Measurements from ENCODE around the gene ERC1. TPM values are rescaled to one million over a fixed set of nuclear protein-coding genes. Genes with fewer than 3 reads are reported as not detected.
"Not testable (repeated sequence)": the region's sequence is repeated elsewhere in the genome, so short reads cannot be mapped to it uniquely, and the experiment has no call there.

ERC1 gene
- total and polyA plus RNA-seq, 7 donors = 4.0 to 35.6 (median 29.4) TPM

DNA sequence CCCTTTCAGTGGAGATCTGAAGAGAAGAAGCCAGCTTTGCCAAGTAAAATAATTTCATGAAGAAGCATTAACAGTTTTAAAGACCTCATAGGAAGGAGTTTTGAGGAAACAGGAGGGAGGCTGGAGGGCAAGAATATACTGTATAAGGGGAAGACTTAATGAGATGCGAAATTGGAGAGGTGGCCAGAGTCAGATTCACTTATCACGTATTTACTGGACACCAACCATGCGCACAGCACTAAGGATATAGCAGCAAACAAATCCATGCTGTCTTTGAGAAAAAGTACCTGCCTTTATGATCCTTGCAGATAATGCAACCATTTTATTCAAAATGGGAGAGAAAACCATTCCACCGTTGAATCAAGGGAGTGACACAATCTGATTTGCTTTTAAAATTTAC, 100.3 kb downstream of the ERC1 start:
- intact Hi-C loops (cut with DNase I) = loop anchor here in 1 of 2 donors (5.0 to 10.0 kb wide), 2 partner anchors 99 to 527 kb away; partner anchors contain the start of gene ERC1
- H3K27ac ChIP-seq = no peak overlapping the region

DNA sequence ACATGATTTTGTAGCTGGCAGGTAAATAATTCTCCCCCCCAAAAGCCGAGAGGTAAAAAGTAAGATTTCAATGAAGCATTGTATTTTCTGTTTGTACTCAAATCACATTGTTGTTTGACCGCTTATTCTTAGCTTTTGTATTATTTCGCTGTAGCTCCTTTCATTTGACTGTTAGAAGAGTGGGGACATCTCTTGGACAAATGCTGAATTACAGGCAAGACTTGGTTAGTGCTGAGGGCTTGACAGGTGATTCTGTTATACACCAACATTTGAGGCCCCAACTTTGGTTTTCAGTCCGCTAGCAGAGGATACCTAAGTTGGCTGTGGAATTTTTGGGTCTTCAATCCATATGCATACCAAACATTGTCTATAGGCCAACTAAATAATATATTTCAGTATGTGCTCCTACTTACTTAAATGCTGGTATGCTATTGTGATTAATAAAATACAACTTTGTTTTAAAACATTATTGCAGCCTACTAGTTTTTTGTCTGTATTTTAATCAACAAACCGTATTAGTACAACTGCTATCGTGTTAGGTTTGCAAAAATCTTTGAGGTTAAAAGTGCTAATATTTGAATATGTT, 102.2 kb downstream of the ERC1 start:
- Histone ChIP-seq H3K27ac (no peak overlapping the region), H3K36me3 (ENCODE audit: insufficient read depth in 1 of 2, low read depth in 1 of 2) (no peaks in the 10 kb centered on the region), H3K9me3 (no peaks in the 10 kb centered on the region), H3K27me3 (ENCODE audit: insufficient read depth in 3 of 3, low read length in 2 of 3) (no peaks in the 10 kb centered on the region), H3K4me1 (peaks cover 7% of the 10 kb centered on the region), H3K4me3 (no peak overlapping the region)
- TF ChIP-seq, protein P1, sequence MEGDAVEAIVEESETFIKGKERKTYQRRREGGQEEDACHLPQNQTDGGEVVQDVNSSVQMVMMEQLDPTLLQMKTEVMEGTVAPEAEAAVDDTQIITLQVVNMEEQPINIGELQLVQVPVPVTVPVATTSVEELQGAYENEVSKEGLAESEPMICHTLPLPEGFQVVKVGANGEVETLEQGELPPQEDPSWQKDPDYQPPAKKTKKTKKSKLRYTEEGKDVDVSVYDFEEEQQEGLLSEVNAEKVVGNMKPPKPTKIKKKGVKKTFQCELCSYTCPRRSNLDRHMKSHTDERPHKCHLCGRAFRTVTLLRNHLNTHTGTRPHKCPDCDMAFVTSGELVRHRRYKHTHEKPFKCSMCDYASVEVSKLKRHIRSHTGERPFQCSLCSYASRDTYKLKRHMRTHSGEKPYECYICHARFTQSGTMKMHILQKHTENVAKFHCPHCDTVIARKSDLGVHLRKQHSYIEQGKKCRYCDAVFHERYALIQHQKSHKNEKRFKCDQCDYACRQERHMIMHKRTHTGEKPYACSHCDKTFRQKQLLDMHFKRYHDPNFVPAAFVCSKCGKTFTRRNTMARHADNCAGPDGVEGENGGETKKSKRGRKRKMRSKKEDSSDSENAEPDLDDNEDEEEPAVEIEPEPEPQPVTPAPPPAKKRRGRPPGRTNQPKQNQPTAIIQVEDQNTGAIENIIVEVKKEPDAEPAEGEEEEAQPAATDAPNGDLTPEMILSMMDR (IDR thresholded peaks at IDR 0.05) = peak; percentile 63
- ATAC-seq (peak in 2 of 4 donors; percentile 53 to 59), DNase-seq (no peak)
- intact Hi-C loops (cut with DNase I) = loop anchor here in 1 of 2 donors (5.0 to 10.0 kb wide), 2 partner anchors 101 to 528 kb away; partner anchors contain the start of gene ERC1
- 49 to 60% (median 54%) methylated on average over 6 of the region's 6 CpGs for WGBS, 3 donors

More for the DNA sequence above, 100.3 kb downstream of the ERC1 start:
- no peak overlapping the region for H3K4me3 ChIP-seq
- no peaks in the 10 kb centered on the region for H3K36me3 ChIP-seq (ENCODE audit: insufficient read depth in 1 of 2, low read depth in 1 of 2)
- peaks cover 7% of the 10 kb centered on the region for H3K4me1 ChIP-seq
- no peaks in the 10 kb centered on the region for H3K27me3 ChIP-seq (ENCODE audit: insufficient read depth in 3 of 3, low read length in 2 of 3)
- H3K9me3 ChIP-seq = no peaks in the 10 kb centered on the region
- DNase-seq (no peak), ATAC-seq (no peak)
- TF ChIP-seq, protein P1 (IDR thresholded peaks at IDR 0.05) = no peak
- WGBS, 3 donors = 64 to 76% (median 74%) methylated on average over 4 of the region's 4 CpGs

- TF ChIP-seq, protein P1 (IDR thresholded peaks at IDR 0.05) = no peak
- DNase-seq (no peak), ATAC-seq (no peak)
- Histone ChIP-seq H3K27me3 (ENCODE audit: insufficient read depth in 3 of 3, low read length in 2 of 3) (no peaks in the 10 kb centered on the region), H3K4me1 (peaks cover 7% of the 10 kb centered on the region), H3K9me3 (no peaks in the 10 kb centered on the region), H3K4me3 (no peak overlapping the region), H3K36me3 (ENCODE audit: insufficient read depth in 1 of 2, low read depth in 1 of 2) (no peaks in the 10 kb centered on the region), H3K27ac (no peak overlapping the region)
- intact Hi-C loops (cut with DNase I) = loop anchor here in 1 of 2 donors (5.0 to 10.0 kb wide), 2 partner anchors 102 to 530 kb away; partner anchors contain the start of gene ERC1
- WGBS, 3 donors = 95 to 97% (median 96%) methylated on average over 3 of the region's 3 CpGs
Observed at GRCh38 chr12:1094714-1095113, 103.7 kb downstream of the ERC1 start.

- intact Hi-C loops (cut with DNase I) = loop anchor here in 1 of 2 donors (10.0 kb wide), 1 partner anchor 534 kb away; no protein-coding TSS in a partner anchor
- ATAC-seq (no peak), DNase-seq (no peak)
- H3K36me3 ChIP-seq (ENCODE audit: insufficient read depth in 1 of 2, low read depth in 1 of 2) = no peaks in the 10 kb centered on the region
- no peak overlapping the region for H3K27ac ChIP-seq
- no peak overlapping the region for H3K4me3 ChIP-seq
- peaks cover 5% of the 10 kb centered on the region for H3K4me1 ChIP-seq
- no peaks in the 10 kb centered on the region for H3K27me3 ChIP-seq (ENCODE audit: insufficient read depth in 3 of 3, low read length in 2 of 3)
- WGBS, 3 donors = 84 to 92% (median 88%) methylated on average over 2 of the region's 2 CpGs
- TF ChIP-seq, protein P1 (IDR thresholded peaks at IDR 0.05) = no peak
- no peaks in the 10 kb centered on the region for H3K9me3 ChIP-seq
Observed at GRCh38 chr12:1099158-1099557, 108.1 kb downstream of the ERC1 start.

GRCh38 chr12:1099618-1100017, 108.6 kb downstream of the ERC1 start:
- not testable (repeated sequence) for DNase-seq; H3K27me3 ChIP-seq (ENCODE audit: insufficient read depth in 3 of 3, low read length in 2 of 3); H3K36me3 ChIP-seq (ENCODE audit: insufficient read depth in 1 of 2, low read depth in 1 of 2); H3K27ac ChIP-seq; H3K9me3 ChIP-seq; H3K4me1 ChIP-seq; H3K4me3 ChIP-seq; ATAC-seq
- 96% methylated on average over 2 of the region's 2 CpGs for WGBS, 3 donors
- intact Hi-C loops (cut with DNase I) = loop anchor here in 1 of 2 donors (10.0 kb wide), 1 partner anchor 535 kb away; no protein-coding TSS in a partner anchor
